ENCODE data around the gene CLTC. TPM values are rescaled to one million over a fixed set of nuclear protein-coding genes. Genes with fewer than 3 reads are reported as not detected.

The CLTC gene
- total and polyA plus RNA-seq, 4 donors, result 37.4 to 289 (median 165) TPM

DNA sequence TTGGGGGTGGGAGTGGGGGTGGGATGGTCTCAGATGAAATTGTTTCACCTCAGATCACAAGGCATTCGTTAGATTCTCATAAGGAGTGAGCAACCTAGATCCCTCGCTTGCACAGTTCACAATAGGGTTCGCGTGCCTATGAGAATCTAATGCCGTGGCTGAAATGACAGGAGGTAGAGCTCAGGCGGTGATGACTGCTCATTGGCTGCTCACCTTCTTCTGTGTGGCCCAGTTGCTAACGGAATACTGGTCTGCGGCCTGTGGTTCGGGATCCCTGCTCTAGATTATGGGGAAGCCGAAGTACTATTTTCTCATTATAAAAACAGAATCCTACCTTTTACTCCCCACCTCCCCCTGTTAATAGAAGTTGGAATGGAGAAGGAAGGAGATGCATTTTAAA is 18.9 kb downstream of the CLTC start:
- peak overlapping the region in 1 of 2 donors; percentile 17 for H3K27ac ChIP-seq (ENCODE audit: low read depth in 1 of 2, low read length in 2 of 2)
- intact Hi-C loops (cut with DNase I), result no loop called here
- ATAC-seq (ENCODE audit: low FRiP score) (no peak), DNase-seq (no peak)
- no peaks in the 10 kb centered on the region for H3K36me3 ChIP-seq (ENCODE audit: control insufficient read depth in 1 of 2, insufficient read depth in 2 of 2, low read length in 1 of 2)
- no peaks in the 10 kb centered on the region for H3K9me3 ChIP-seq (ENCODE audit: control insufficient read depth, low read length)
- H3K27me3 ChIP-seq (ENCODE audit: control insufficient read depth in 1 of 2, insufficient read depth in 2 of 2, low read length in 1 of 2), result no peaks in the 10 kb centered on the region
- 71 to 74% methylated on average over 10 of the region's 10 CpGs for WGBS, 2 donors
- H3K4me1 ChIP-seq (ENCODE audit: control insufficient read depth in 1 of 2, insufficient read depth in 2 of 2, low read length in 2 of 2), result peaks cover 2 to 9% of the 10 kb centered on the region in 2 donors
- H3K4me3 ChIP-seq (ENCODE audit: low read length in 2 of 2), result no peak overlapping the region

DNA sequence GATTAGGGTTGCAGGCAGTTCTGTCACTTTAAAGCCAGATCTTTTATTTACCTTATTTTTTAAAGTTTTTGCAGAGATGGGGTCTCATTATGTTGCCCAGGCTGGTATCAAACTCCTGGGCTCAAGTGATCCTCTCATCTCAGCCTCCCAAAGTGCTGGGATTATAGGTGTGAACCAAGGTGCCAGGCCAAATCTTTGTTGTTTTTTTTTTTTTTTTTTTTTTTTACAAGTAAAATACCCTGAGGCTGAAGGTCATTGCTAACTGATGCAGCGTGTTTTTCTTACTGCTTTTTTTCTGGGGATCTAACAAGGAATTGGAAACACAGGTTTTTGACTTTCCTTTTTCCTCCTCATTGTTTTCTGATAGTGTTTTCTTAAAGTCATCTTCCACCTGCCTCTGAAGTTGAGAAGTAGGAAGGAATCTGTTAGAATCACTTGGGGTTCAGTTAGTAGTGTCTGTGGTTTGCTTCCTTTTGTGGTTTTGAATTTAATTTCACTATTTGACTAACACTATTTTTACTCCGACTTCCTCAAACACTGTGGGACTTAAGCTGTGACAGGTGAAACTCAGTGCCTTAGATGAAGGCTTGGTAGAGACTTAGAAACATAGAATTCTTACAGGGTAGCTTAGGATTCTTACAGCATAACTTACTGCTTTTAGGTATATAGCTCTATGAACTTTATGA is 22.2 kb downstream of the CLTC start:
- DNase-seq (no peak), ATAC-seq (ENCODE audit: low FRiP score) (no peak)
- Histone ChIP-seq H3K9me3 (ENCODE audit: control insufficient read depth, low read length) (no peaks in the 10 kb centered on the region), H3K4me3 (ENCODE audit: low read length in 2 of 2) (no peak overlapping the region), H3K36me3 (ENCODE audit: control insufficient read depth in 1 of 2, insufficient read depth in 2 of 2, low read length in 1 of 2) (no peaks in the 10 kb centered on the region), H3K27me3 (ENCODE audit: control insufficient read depth in 1 of 2, insufficient read depth in 2 of 2, low read length in 1 of 2) (no peaks in the 10 kb centered on the region), H3K27ac (ENCODE audit: low read depth in 1 of 2, low read length in 2 of 2) (no peak overlapping the region), H3K4me1 (ENCODE audit: control insufficient read depth in 1 of 2, insufficient read depth in 2 of 2, low read length in 2 of 2) (peaks cover 2 to 11% of the 10 kb centered on the region in 2 donors)
- 47 to 59% methylated on average over 2 of the region's 2 CpGs for WGBS, 2 donors
- intact Hi-C loops (cut with DNase I), result no loop called here

DNA sequence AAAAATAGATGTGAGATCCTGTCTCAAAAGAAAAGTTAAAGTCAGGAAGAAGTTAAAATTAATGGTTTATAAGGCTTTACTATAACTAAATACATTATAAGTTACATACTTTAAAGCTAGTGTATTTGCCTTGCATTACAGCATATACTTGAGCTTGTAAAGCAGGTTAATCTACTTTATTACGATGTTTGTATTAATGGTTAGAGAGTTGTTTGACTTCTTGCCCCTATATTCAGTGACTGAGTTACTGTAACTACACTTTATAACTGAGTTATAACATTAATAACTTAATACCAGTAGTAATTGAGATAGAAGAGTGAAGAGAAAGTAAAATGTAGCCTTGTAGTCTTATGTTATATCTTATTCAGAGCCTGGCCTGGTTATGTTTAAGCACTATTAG is 22.9 kb downstream of the CLTC start:
- intact Hi-C loops (cut with DNase I), result no loop called here
- H3K27me3 ChIP-seq (ENCODE audit: control insufficient read depth in 1 of 2, insufficient read depth in 2 of 2, low read length in 1 of 2), result no peaks in the 10 kb centered on the region
- H3K9me3 ChIP-seq (ENCODE audit: control insufficient read depth, low read length), result no peaks in the 10 kb centered on the region
- ATAC-seq (ENCODE audit: low FRiP score) (no peak), DNase-seq (no peak)
- no peak overlapping the region for H3K27ac ChIP-seq (ENCODE audit: low read depth in 1 of 2, low read length in 2 of 2)
- no peak overlapping the region for H3K4me3 ChIP-seq (ENCODE audit: low read length in 2 of 2)
- H3K36me3 ChIP-seq (ENCODE audit: control insufficient read depth in 1 of 2, insufficient read depth in 2 of 2, low read length in 1 of 2), result no peaks in the 10 kb centered on the region
- peaks cover 2 to 11% of the 10 kb centered on the region in 2 donors for H3K4me1 ChIP-seq (ENCODE audit: control insufficient read depth in 1 of 2, insufficient read depth in 2 of 2, low read length in 2 of 2)
- 83 to 95% methylated on average over 1 of the region's 1 CpG for WGBS, 2 donors

DNA sequence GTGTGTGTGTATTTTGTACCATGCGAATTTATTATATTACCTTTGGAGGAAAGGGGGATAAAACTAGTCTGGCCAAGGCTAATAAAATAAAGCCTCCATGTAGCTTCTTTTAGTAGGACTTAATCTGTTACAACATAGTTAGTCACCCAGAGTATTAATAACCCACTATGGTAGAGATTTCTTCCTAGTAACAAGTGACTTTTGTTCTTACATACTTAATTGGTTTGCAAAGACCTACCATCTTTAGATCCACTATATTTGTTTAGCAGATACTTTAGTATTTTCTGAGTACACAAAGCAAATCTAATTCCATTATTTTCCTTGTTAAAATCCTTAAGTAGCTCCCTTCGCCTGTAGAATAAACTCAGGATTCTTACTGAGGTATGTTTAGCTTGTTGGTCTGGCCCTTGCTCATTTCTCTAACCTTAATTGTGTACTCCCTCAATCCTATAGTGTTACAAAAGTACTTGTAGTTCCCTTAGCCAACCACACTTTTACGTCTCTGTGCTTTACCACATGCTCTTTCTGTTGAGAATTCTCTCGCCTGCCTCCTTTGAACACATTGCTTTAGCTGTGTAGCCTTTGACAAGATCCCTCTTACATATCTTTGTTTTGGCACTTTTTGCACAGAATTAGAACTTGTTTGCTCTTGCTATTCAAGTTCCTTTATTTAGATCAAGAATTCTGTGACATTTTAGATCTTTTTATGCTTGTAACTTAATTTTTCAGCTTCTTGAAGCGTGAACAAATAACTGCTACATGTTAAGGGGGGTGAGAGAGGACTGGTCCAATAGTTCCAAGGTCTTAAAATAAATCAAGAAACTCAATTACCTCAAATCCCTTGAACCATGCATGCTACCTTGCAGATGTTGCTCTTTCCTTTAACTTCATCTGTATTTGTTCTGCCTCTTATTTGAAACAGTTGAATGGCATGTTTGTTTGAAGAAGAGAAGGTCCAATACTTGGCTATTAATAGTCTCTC is 23.8 kb downstream of the CLTC start:
- Histone ChIP-seq H3K9me3 (ENCODE audit: control insufficient read depth, low read length) (no peaks in the 10 kb centered on the region), H3K4me3 (ENCODE audit: low read length in 2 of 2) (no peak overlapping the region), H3K4me1 (ENCODE audit: control insufficient read depth in 1 of 2, insufficient read depth in 2 of 2, low read length in 2 of 2) (peaks cover 2 to 11% of the 10 kb centered on the region in 2 donors), H3K36me3 (ENCODE audit: control insufficient read depth in 1 of 2, insufficient read depth in 2 of 2, low read length in 1 of 2) (no peaks in the 10 kb centered on the region), H3K27me3 (ENCODE audit: control insufficient read depth in 1 of 2, insufficient read depth in 2 of 2, low read length in 1 of 2) (no peaks in the 10 kb centered on the region), H3K27ac (ENCODE audit: low read depth in 1 of 2, low read length in 2 of 2) (no peak overlapping the region)
- intact Hi-C loops (cut with DNase I), result no loop called here
- WGBS, 2 donors, result 35 to 44% methylated on average over 5 of the region's 5 CpGs
- no peak for DNase-seq
- no peak for ATAC-seq (ENCODE audit: low FRiP score)

DNA sequence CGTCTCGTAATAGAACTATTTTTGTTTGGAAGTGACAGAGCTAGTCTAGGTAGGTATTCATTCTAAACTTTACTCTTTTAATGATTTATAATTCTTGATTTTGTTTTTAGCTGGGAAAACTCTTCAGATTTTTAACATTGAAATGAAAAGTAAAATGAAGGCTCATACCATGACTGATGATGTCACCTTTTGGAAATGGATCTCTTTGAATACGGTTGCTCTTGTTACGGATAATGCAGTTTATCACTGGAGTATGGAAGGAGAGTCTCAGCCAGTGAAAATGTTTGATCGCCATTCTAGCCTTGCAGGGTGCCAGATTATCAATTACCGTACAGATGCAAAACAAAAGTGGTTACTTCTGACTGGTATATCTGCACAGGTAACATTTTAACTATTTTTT is 27.6 kb downstream of the CLTC start:
- DNase-seq, result no peak
- H3K9me3 ChIP-seq (ENCODE audit: control insufficient read depth, low read length), result no peaks in the 10 kb centered on the region
- H3K27me3 ChIP-seq (ENCODE audit: control insufficient read depth in 1 of 2, insufficient read depth in 2 of 2, low read length in 1 of 2), result no peaks in the 10 kb centered on the region
- ATAC-seq (ENCODE audit: low FRiP score), result no peak
- peaks cover 0 to 4% of the 10 kb centered on the region in 2 donors for H3K36me3 ChIP-seq (ENCODE audit: control insufficient read depth in 1 of 2, insufficient read depth in 2 of 2, low read length in 1 of 2)
- intact Hi-C loops (cut with DNase I), result no loop called here
- H3K4me1 ChIP-seq (ENCODE audit: control insufficient read depth in 1 of 2, insufficient read depth in 2 of 2, low read length in 2 of 2), result peaks cover 2 to 7% of the 10 kb centered on the region in 2 donors
- 55 to 62% methylated on average over 6 of the region's 6 CpGs for WGBS, 2 donors
- no peak overlapping the region for H3K4me3 ChIP-seq (ENCODE audit: low read length in 2 of 2)
- H3K27ac ChIP-seq (ENCODE audit: low read depth in 1 of 2, low read length in 2 of 2), result no peak overlapping the region

DNA sequence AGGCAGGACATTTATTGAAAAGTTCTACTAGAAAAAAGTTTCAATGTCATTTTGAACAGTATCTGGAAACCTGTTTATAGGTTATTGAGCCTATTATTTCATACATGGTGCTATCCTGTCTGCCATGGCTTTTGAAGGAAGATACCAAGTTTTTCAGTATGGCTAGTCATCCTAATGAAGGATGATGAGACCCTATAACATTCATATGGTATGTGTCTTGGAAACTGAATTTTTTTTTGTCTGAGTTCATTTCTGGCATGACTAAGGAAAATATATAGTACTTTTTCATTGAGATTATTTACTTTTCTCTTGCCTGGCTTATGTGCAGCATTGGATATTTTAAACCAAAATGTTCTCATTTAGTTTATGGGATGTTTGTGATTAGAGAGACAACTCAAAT is 30.2 kb downstream of the CLTC start:
- H3K27me3 ChIP-seq (ENCODE audit: control insufficient read depth in 1 of 2, insufficient read depth in 2 of 2, low read length in 1 of 2), result no peaks in the 10 kb centered on the region
- ATAC-seq (ENCODE audit: low FRiP score) (no peak), DNase-seq (no peak)
- peaks cover 2% of the 10 kb centered on the region in 2 donors for H3K4me1 ChIP-seq (ENCODE audit: control insufficient read depth in 1 of 2, insufficient read depth in 2 of 2, low read length in 2 of 2)
- no peak overlapping the region for H3K27ac ChIP-seq (ENCODE audit: low read depth in 1 of 2, low read length in 2 of 2)
- H3K4me3 ChIP-seq (ENCODE audit: low read length in 2 of 2), result no peak overlapping the region
- H3K9me3 ChIP-seq (ENCODE audit: control insufficient read depth, low read length), result no peaks in the 10 kb centered on the region
- peaks cover 1 to 7% of the 10 kb centered on the region in 2 donors for H3K36me3 ChIP-seq (ENCODE audit: control insufficient read depth in 1 of 2, insufficient read depth in 2 of 2, low read length in 1 of 2)
- intact Hi-C loops (cut with DNase I), result no loop called here

DNA sequence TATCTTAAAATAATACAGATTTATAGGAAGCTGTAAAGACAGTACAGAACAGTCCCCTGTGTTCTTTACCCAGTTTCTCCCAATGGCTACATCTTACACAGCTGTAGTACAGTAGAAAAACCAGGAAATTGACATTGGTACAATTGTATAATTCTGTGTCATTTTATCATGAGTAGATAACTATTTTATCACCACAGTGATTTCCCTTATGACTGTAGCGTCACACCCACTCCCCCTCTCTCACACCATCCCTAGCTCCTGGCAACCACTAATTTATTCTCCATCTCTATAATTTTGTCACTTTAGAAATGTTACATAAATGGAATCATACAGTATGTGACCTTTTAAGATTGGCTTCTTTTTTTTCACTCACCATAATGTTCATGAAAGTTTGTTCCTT is 30.9 kb downstream of the CLTC start:
- Histone ChIP-seq H3K36me3 (ENCODE audit: control insufficient read depth in 1 of 2, insufficient read depth in 2 of 2, low read length in 1 of 2) (peaks cover 1 to 7% of the 10 kb centered on the region in 2 donors), H3K27me3 (ENCODE audit: control insufficient read depth in 1 of 2, insufficient read depth in 2 of 2, low read length in 1 of 2) (no peaks in the 10 kb centered on the region), H3K4me3 (ENCODE audit: low read length in 2 of 2) (no peak overlapping the region), H3K27ac (ENCODE audit: low read depth in 1 of 2, low read length in 2 of 2) (no peak overlapping the region), H3K9me3 (ENCODE audit: control insufficient read depth, low read length) (no peaks in the 10 kb centered on the region), H3K4me1 (ENCODE audit: control insufficient read depth in 1 of 2, insufficient read depth in 2 of 2, low read length in 2 of 2) (peaks cover 2% of the 10 kb centered on the region in 2 donors)
- ATAC-seq (ENCODE audit: low FRiP score) (no peak), DNase-seq (no peak)
- intact Hi-C loops (cut with DNase I), result no loop called here
- WGBS, 2 donors, result 95 to 100% methylated on average over 1 of the region's 1 CpG

DNA sequence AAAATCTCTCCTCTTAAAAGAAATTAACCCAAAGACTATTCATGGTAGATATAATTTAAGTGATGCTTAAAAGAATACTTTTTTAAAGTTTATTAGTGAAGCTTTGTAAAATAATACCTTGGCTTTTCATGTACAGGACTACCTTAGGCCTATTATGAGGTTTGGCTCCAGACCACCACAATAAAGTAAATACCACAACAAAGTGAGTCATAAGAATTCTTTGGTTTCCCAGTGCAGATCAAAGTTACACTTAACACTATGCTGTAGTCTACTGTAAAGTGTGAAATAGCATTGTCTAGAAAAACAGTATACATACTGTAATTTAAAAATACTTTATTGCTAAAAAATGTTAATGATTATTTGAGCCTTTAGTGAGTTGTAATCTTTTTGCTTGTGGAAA is 31.7 kb downstream of the CLTC start:
- DNase-seq (no peak), ATAC-seq (ENCODE audit: low FRiP score) (no peak)
- Histone ChIP-seq H3K27ac (ENCODE audit: low read depth in 1 of 2, low read length in 2 of 2) (no peak overlapping the region), H3K36me3 (ENCODE audit: control insufficient read depth in 1 of 2, insufficient read depth in 2 of 2, low read length in 1 of 2) (peaks cover 1 to 7% of the 10 kb centered on the region in 2 donors), H3K9me3 (ENCODE audit: control insufficient read depth, low read length) (no peaks in the 10 kb centered on the region), H3K27me3 (ENCODE audit: control insufficient read depth in 1 of 2, insufficient read depth in 2 of 2, low read length in 1 of 2) (no peaks in the 10 kb centered on the region), H3K4me1 (ENCODE audit: control insufficient read depth in 1 of 2, insufficient read depth in 2 of 2, low read length in 2 of 2) (peaks cover 0 to 2% of the 10 kb centered on the region in 2 donors), H3K4me3 (ENCODE audit: low read length in 2 of 2) (no peak overlapping the region)
- intact Hi-C loops (cut with DNase I), result no loop called here

DNA sequence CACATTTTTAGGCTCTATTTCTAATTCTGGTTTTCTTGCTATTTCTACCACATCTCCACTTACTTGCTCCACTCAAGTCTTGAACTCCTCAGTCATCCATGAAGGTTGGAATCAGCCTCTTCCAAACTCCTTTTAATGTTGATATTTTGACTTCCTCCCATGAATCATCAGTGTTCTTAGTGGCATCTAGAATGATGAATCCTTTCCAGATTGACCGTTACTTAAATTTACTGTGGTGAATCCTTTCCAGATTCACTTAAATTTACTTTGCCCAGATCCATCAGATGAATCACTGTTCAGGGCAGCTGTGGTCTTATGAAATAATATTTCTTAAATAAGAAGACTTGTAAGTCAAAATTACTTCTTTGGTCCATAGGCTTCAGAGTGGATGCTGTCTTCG is 32.4 kb downstream of the CLTC start:
- no peaks in the 10 kb centered on the region for H3K27me3 ChIP-seq (ENCODE audit: control insufficient read depth in 1 of 2, insufficient read depth in 2 of 2, low read length in 1 of 2)
- WGBS, 2 donors, result 84% methylated on average over 2 of the region's 2 CpGs
- no peak for DNase-seq
- intact Hi-C loops (cut with DNase I), result no loop called here
- ATAC-seq (ENCODE audit: low FRiP score), result no peak
- H3K36me3 ChIP-seq (ENCODE audit: control insufficient read depth in 1 of 2, insufficient read depth in 2 of 2, low read length in 1 of 2), result peaks cover 1 to 7% of the 10 kb centered on the region in 2 donors
- H3K4me3 ChIP-seq (ENCODE audit: low read length in 2 of 2), result no peak overlapping the region
- no peaks in the 10 kb centered on the region for H3K9me3 ChIP-seq (ENCODE audit: control insufficient read depth, low read length)
- H3K4me1 ChIP-seq (ENCODE audit: control insufficient read depth in 1 of 2, insufficient read depth in 2 of 2, low read length in 2 of 2), result no peaks in the 10 kb centered on the region
- H3K27ac ChIP-seq (ENCODE audit: low read depth in 1 of 2, low read length in 2 of 2), result no peak overlapping the region
